DND-41 (cell line): ENCODE measurements around the gene AMACR.
"Not testable (repeated sequence)": the region's sequence is repeated elsewhere in the genome, so short reads cannot be mapped to it uniquely, and the experiment has no call there.

Source experiments
- ATAC-seq: fragments of 200-7000 bp; cut with Tn5 transposase; 3 replicates; pipeline ENCODE4 v1.9.1; 2021; ENCODE audit warnings: low read depth; ENCODE audit not compliant: insufficient read depth
- DNase-seq: peaks from one replicate; pipeline ENCODE4 v3.0.0-alpha.2; 2020
- H2AFZ ChIP-seq: 2 replicates; pipeline ENCODE4 v1.6.0; 2012; ENCODE audit warnings: low read depth, low read length
- H3K27ac ChIP-seq: 2 replicates; pipeline ENCODE4 v1.5.1; 2012; ENCODE audit warnings: low read length, inconsistent platforms
- H3K27me3 ChIP-seq: fragments of 200-600 bp; sonication (generic); 2 replicates; pipeline ENCODE4 v1.6.0; 2012; ENCODE audit warnings: low read length, mild to moderate bottlenecking, inconsistent platforms; ENCODE audit not compliant: insufficient read depth, poor library complexity
- H3K36me3 ChIP-seq: 2 replicates; pipeline ENCODE4 v1.5.1; 2012; ENCODE audit warnings: low read length, inconsistent platforms; ENCODE audit not compliant: insufficient read depth
- H3K4me1 ChIP-seq: 2 replicates; pipeline ENCODE4 v1.5.1; 2012; ENCODE audit warnings: mild to moderate bottlenecking, low read length; ENCODE audit not compliant: insufficient read depth
- H3K4me2 ChIP-seq: 2 replicates; pipeline ENCODE4 v1.6.0; 2012; ENCODE audit warnings: mild to moderate bottlenecking, moderate library complexity, low read length, inconsistent platforms; ENCODE audit not compliant: insufficient read depth
- H3K4me3 ChIP-seq, 2 experiments: fragments of 200-600 bp in 1 of 2; shearing (Covaris generic) in 1 of 2; 2 replicates each; pipeline ENCODE4 v1.5.1; 2012 to 2016; ENCODE audit warnings: inconsistent platforms in 2 of 2, low read length in 2 of 2, mild to moderate bottlenecking in 2 of 2, low read depth in 1 of 2, moderate library complexity in 1 of 2
- H3K79me2 ChIP-seq: 2 replicates; pipeline ENCODE4 v1.6.0; 2012; ENCODE audit warnings: low read length, inconsistent platforms; ENCODE audit not compliant: insufficient read depth
- H3K9ac ChIP-seq: 2 replicates; pipeline ENCODE4 v1.6.0; 2012; ENCODE audit warnings: low read depth, mild to moderate bottlenecking, inconsistent platforms, low read length, moderate library complexity
- H3K9me3 ChIP-seq: 2 replicates; pipeline ENCODE4 v1.5.1; 2012; ENCODE audit warnings: low read length, moderate library complexity, mild to moderate bottlenecking, inconsistent platforms; ENCODE audit not compliant: insufficient read depth, severe bottlenecking
- H4K20me1 ChIP-seq: 2 replicates; pipeline ENCODE4 v1.6.0; 2012; ENCODE audit warnings: low read length; ENCODE audit not compliant: insufficient read depth
- EZH2 ChIP-seq: IDR thresholded peaks from 3 replicates; pipeline ENCODE4 v1.6.1; 2012; ENCODE audit warnings: borderline replicate concordance, low read depth, mild to moderate bottlenecking, moderate library complexity, low read length, inconsistent platforms; ENCODE audit not compliant: severe bottlenecking
- TF ChIP-seq, protein P1 (sequence below): IDR thresholded peaks from 2 replicates; pipeline ENCODE4 v1.5.1; 2012; ENCODE audit warnings: borderline replicate concordance, low read length, moderate library complexity, mild to moderate bottlenecking; ENCODE audit not compliant: poor library complexity, severe bottlenecking; ENCODE audit errors: extremely low read depth

Gene AMACR

DNA sequence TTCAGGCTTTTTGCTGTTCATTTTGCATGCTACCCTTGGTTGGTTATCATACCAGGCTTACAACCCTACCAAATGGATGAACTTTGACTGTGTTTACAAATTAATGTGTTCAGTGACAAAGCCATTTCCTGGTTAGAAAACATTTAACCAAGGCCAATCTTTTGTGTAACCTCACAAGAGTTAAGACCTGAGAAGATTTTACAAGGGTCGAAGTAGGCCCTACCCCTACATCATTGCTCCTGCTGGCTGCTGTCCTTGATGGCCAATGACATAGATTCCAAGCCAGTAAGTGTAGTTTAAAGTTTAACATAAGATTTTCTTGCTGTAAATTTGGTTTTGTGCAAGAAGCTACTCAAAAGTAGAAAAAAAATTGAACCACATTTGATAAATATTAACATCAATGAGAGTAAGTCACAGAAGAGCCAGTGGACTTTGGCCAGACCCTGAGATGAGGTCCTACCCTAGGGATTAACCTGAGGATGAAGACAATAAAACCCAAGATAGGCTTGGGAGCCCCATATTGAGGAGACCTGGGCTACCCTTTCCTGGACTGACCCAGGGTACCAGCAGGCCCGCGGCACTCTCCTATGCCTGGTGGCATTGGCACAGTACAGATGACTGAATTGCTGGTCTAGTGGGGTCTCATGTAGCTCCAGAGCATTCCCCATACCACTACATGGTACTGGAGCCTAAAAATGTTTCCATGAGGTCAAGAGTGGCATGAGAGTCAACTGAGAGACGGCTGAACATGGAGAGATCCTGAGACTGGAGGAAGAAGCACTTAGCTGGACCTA is 26.9 kb upstream of the AMACR start:
- no peaks in the 10 kb centered on the region for H3K9me3 ChIP-seq
- H3K4me1 ChIP-seq = no peaks in the 10 kb centered on the region
- DNase-seq (no peak), ATAC-seq (no peak)
- H3K9ac ChIP-seq = no peak overlapping the region
- H3K4me2 ChIP-seq = no peak overlapping the region
- no peaks in the 10 kb centered on the region for H3K27me3 ChIP-seq
- no peak overlapping the region for H3K4me3 ChIP-seq
- H3K79me2 ChIP-seq = no peaks in the 10 kb centered on the region
- no peak for TF ChIP-seq EZH2
- TF ChIP-seq, protein P1, sequence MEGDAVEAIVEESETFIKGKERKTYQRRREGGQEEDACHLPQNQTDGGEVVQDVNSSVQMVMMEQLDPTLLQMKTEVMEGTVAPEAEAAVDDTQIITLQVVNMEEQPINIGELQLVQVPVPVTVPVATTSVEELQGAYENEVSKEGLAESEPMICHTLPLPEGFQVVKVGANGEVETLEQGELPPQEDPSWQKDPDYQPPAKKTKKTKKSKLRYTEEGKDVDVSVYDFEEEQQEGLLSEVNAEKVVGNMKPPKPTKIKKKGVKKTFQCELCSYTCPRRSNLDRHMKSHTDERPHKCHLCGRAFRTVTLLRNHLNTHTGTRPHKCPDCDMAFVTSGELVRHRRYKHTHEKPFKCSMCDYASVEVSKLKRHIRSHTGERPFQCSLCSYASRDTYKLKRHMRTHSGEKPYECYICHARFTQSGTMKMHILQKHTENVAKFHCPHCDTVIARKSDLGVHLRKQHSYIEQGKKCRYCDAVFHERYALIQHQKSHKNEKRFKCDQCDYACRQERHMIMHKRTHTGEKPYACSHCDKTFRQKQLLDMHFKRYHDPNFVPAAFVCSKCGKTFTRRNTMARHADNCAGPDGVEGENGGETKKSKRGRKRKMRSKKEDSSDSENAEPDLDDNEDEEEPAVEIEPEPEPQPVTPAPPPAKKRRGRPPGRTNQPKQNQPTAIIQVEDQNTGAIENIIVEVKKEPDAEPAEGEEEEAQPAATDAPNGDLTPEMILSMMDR = no peak
- no peaks in the 10 kb centered on the region for H4K20me1 ChIP-seq
- H3K36me3 ChIP-seq = peaks cover 3% of the 10 kb centered on the region; the same call in 1 of the 2 replicates
- no peak overlapping the region for H3K27ac ChIP-seq
- H2AFZ ChIP-seq = no peak overlapping the region

DNA sequence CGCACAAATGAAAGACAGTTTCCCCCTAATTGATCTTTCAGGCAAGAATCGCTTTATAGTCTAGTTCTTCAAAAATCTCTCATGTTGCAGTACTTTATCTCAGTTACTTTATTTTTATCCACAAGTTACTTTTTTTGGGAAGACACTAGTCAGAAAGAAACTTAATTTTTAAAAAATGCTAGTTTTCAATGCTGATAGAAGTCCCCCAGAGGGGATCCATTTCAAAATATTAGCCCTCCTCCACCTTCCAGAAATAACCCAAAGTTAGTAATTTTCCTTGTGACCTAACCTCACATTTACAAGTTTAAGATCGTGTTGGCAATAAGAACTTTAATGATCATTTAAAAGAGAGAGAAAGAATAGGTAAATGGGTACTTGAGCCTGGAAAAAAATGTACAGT is 24.1 kb upstream of the AMACR start:
- H2AFZ ChIP-seq = no peak overlapping the region

DNA sequence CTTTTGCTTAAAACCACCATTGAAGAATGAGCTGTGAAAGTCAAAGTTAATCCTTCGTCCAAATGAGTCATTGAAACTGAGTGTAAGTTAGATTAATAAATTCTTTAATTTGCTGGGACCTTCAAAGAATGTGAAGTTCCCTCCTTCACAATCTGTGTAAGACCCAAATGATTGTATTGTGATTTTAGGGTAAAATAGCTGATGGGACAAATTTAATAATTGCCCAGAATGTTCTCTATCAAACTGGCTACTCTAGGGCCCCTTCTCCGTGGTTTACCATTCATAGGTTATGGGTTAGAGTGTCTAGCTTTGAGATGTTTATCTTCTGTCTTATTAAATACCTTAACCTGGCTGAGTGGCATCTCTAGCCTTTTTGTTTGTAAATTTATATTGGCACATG is 23.3 kb upstream of the AMACR start:
- Histone ChIP-seq H3K4me3 (no peak overlapping the region), H3K9me3 (no peaks in the 10 kb centered on the region), H2AFZ (no peak overlapping the region), H3K36me3 (peaks cover 3% of the 10 kb centered on the region; the same call in 1 of the 2 replicates), H3K27ac (no peak overlapping the region), H4K20me1 (no peaks in the 10 kb centered on the region), H3K27me3 (no peaks in the 10 kb centered on the region), H3K9ac (no peak overlapping the region), H3K4me1 (no peaks in the 10 kb centered on the region), H3K79me2 (no peaks in the 10 kb centered on the region), H3K4me2 (no peak overlapping the region)
- DNase-seq (no peak), ATAC-seq (no peak)
- TF ChIP-seq, protein P1 = no peak

More for the DNA sequence above, 24.1 kb upstream of the AMACR start:
- Histone ChIP-seq H3K27ac (no peak overlapping the region), H3K4me3 (no peak overlapping the region), H3K79me2 (no peaks in the 10 kb centered on the region), H3K9me3 (no peaks in the 10 kb centered on the region), H3K4me1 (no peaks in the 10 kb centered on the region), H3K27me3 (no peaks in the 10 kb centered on the region), H3K36me3 (peaks cover 3% of the 10 kb centered on the region; the same call in 1 of the 2 replicates), H3K4me2 (no peak overlapping the region), H4K20me1 (no peaks in the 10 kb centered on the region), H3K9ac (no peak overlapping the region)
- no peak for ATAC-seq
- TF ChIP-seq, protein P1 = no peak
- no peak for TF ChIP-seq EZH2
- DNase-seq = no peak

DNA sequence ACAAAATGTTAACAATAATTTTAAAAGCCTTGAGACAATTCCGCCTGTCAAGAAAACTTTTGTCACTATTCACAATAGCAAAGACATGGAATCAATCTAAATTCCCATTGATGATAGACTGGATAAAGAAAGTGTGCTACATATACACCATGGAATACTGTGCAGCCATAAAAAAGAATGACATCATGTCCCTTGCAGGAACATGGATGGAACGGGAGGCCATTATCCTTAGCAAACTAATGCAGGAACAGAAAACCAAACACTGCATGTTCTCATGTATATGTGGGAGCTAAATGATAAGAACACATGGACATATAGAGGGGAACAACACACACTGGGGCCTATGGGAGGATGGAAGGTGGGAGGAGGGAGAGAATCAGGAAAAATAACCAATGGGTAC is 22.7 kb upstream of the AMACR start:
- not testable (repeated sequence) for H3K27ac ChIP-seq

More for the DNA sequence above, 22.7 kb upstream of the AMACR start:
- H4K20me1 ChIP-seq, DNase-seq, H3K4me1 ChIP-seq, ATAC-seq, H3K27me3 ChIP-seq, H3K4me2 ChIP-seq, H3K9me3 ChIP-seq, H2AFZ ChIP-seq, H3K4me3 ChIP-seq, H3K9ac ChIP-seq, H3K36me3 ChIP-seq, H3K79me2 ChIP-seq: not testable (repeated sequence)
